Measurements from ENCODE around the gene ALG9.

The ALG9 gene

GRCh38 chr11:111745719-111746504 lies 125.5 kb downstream of the ALG9 start:
- H3K27ac ChIP-seq (ENCODE audit: extremely low read depth, low read depth, low read length): no peak overlapping the region
- POLR2A ChIA-PET: no interaction called here
- CTCF ChIA-PET: no interaction called here
- TF ChIP-seq ZNF146 (tag by site-specific recombination; IDR thresholded peaks at IDR 0.05) (peak; percentile 95), ZNF175 (tag by site-specific recombination; IDR thresholded peaks at IDR 0.05) (no peak), ZNF394 (tag by site-specific recombination; IDR thresholded peaks at IDR 0.05; ENCODE audit: borderline replicate concordance) (no peak)
- H3K4me3 ChIP-seq (ENCODE audit: low read depth, low read length): no peak overlapping the region
- H3K9me3 ChIP-seq (ENCODE audit: control insufficient read depth, insufficient read depth, low read depth, low read length): no peaks in the 10 kb centered on the region
- no peaks in the 10 kb centered on the region for H3K4me1 ChIP-seq (ENCODE audit: control insufficient read depth, insufficient read depth, low read length)
- peaks cover 3 to 94% of the 10 kb centered on the region in 2 experiments; a peak in 2 of 3 replicates for H3K36me3 ChIP-seq (ENCODE audit: control insufficient read depth in 2 of 2, insufficient read depth in 1 of 2, low read length in 2 of 2)

- H3K4me3 ChIP-seq (ENCODE audit: low read depth, low read length): no peak overlapping the region
- no peak overlapping the region for H3K27ac ChIP-seq (ENCODE audit: extremely low read depth, low read depth, low read length)
- CTCF ChIA-PET: no interaction called here
- peaks cover 0 to 84% of the 10 kb centered on the region in 2 experiments; a peak in 2 of 3 replicates for H3K36me3 ChIP-seq (ENCODE audit: control insufficient read depth in 2 of 2, insufficient read depth in 1 of 2, low read length in 2 of 2)
- POLR2A ChIA-PET: no interaction called here
- no peaks in the 10 kb centered on the region for H3K9me3 ChIP-seq (ENCODE audit: control insufficient read depth, insufficient read depth, low read depth, low read length)
- TF ChIP-seq ZNF148 (tag by site-specific recombination; IDR thresholded peaks at IDR 0.05; ENCODE audit: borderline replicate concordance): no peak
- TF ChIP-seq ZNF660 (tag by site-specific recombination; IDR thresholded peaks at IDR 0.05): no peak
- no peak for TF ChIP-seq ZBTB1 (tag by site-specific recombination; IDR thresholded peaks at IDR 0.05)
- no peak for TF ChIP-seq ZBTB8A (tag by site-specific recombination; IDR thresholded peaks at IDR 0.05)
- TF ChIP-seq REPIN1 (tag by site-specific recombination; IDR thresholded peaks at IDR 0.05; ENCODE audit: low read depth): no peak
- TF ChIP-seq ZNF521 (tag by site-specific recombination; IDR thresholded peaks at IDR 0.05): no peak
- H3K4me1 ChIP-seq (ENCODE audit: control insufficient read depth, insufficient read depth, low read length): no peaks in the 10 kb centered on the region
Observed at GRCh38 chr11:111743700-111744099, 127.7 kb downstream of the ALG9 start.

GRCh38 chr11:111741751-111742150 lies 129.6 kb downstream of the ALG9 start:
- no peak overlapping the region for H3K27ac ChIP-seq (ENCODE audit: extremely low read depth, low read depth, low read length)
- POLR2A ChIA-PET: no interaction called here
- TF ChIP-seq HOXC10 (CRISPR knock-in tag; IDR thresholded peaks at IDR 0.05) (no peak), ZNF580 (tag by site-specific recombination; IDR thresholded peaks at IDR 0.05) (no peak), ZBTB48 (tag by site-specific recombination; IDR thresholded peaks at IDR 0.05) (no peak), ZNF660 (tag by site-specific recombination; IDR thresholded peaks at IDR 0.05) (no peak), ZNF830 (tag by site-specific recombination; IDR thresholded peaks at IDR 0.05; ENCODE audit: low read depth) (no peak), ZNF664 (tag by site-specific recombination; IDR thresholded peaks at IDR 0.05) (no peak), PRDM4 (tag by site-specific recombination; IDR thresholded peaks at IDR 0.05) (no peak), ZBTB7A (tag by site-specific recombination; IDR thresholded peaks at IDR 0.05; ENCODE audit: low read depth) (no peak), ZNF157 (tag by site-specific recombination; IDR thresholded peaks at IDR 0.05) (no peak), GLIS2 (tag by site-specific recombination; IDR thresholded peaks at IDR 0.05) (no peak), ZNF629 (tag by site-specific recombination; IDR thresholded peaks at IDR 0.05) (no peak), IKZF3 (tag by site-specific recombination; IDR thresholded peaks at IDR 0.05) (no peak), ZNF600 (tag by site-specific recombination; IDR thresholded peaks at IDR 0.05) (no peak), ZSCAN18 (tag by site-specific recombination; IDR thresholded peaks at IDR 0.05) (no peak), ZNF398 (tag by site-specific recombination; IDR thresholded peaks at IDR 0.05) (no peak)
- H3K9me3 ChIP-seq (ENCODE audit: control insufficient read depth, insufficient read depth, low read depth, low read length): no peaks in the 10 kb centered on the region
- CTCF ChIA-PET: no interaction called here
- no peaks in the 10 kb centered on the region for H3K4me1 ChIP-seq (ENCODE audit: control insufficient read depth, insufficient read depth, low read length)
- no peak overlapping the region for H3K4me3 ChIP-seq (ENCODE audit: low read depth, low read length)
- H3K36me3 ChIP-seq (ENCODE audit: control insufficient read depth in 2 of 2, insufficient read depth in 1 of 2, low read length in 2 of 2): peaks cover 0 to 78% of the 10 kb centered on the region in 2 experiments; a peak in 2 of 3 replicates

Measured in HEK293 (cell line).